Tibial artery (tissue), 4 donors: Measurements from ENCODE around the gene RPL10.

Experiments used
- DNase-seq, 2 donors: peaks; one replicate each; pipeline ENCODE4 v3.0.0-alpha.2; 2019
- H3K27ac ChIP-seq, 2 donors: fragments of 200-600 bp; sonication (generic) in 1 of 2; 1 replicate in 1 of 2; 2 replicates in 1 of 2; pipeline ENCODE4 v1.5.1; 2018 to 2019; ENCODE audit warnings: mild to moderate bottlenecking in 1 of 2
- H3K27me3 ChIP-seq, 2 donors: fragments of 200-600 bp; sonication (generic) in 1 of 2; one replicate each; pipeline versions ENCODE4 v1.5.1 to v1.6.0; 2016 to 2019
- H3K36me3 ChIP-seq, 3 donors: fragments of 200-600 bp; sonication (generic) in 2 of 3; one replicate each; pipeline ENCODE4 v1.5.1; 2016 to 2019; ENCODE audit warnings: mild to moderate bottlenecking in 2 of 3
- H3K4me1 ChIP-seq, 4 donors: fragments of 200-600 bp; sonication (generic) in 2 of 4; 1 replicate in 3 of 4; 2 replicates in 1 of 4; pipeline ENCODE4 v1.5.1; 2016 to 2019
- H3K4me3 ChIP-seq, 2 donors: fragments of 200-600 bp; sonication (generic) in 1 of 2; 1 replicate in 1 of 2; 2 replicates in 1 of 2; pipeline ENCODE4 v1.5.1; 2018 to 2019; ENCODE audit warnings: mild to moderate bottlenecking in 2 of 2
- H3K9me3 ChIP-seq, 3 donors: fragments of 200-600 bp; sonication (generic) in 1 of 3; one replicate each; pipeline ENCODE4 v1.5.1; 2016 to 2019
- CTCF ChIP-seq, 2 experiments: fragments of 200-600 bp in 1 of 2; fragments of 450-650 bp in 1 of 2; IDR thresholded peaks; one replicate each; pipeline ENCODE4 v1.5.1; 2017 to 2019; ENCODE audit warnings: antibody characterized with exemption in 2 of 2, mild to moderate bottlenecking in 1 of 2, moderate library complexity in 1 of 2
- intact Hi-C: fragments of 100-400 bp; cut with DNase I; formaldehyde crosslinking; loops from one replicate; pipeline ENCODE4 v1.15.0; 2023; ENCODE audit warnings: low total_unique reads

Gene RPL10

GRCh38 chrX:154441984-154442707 lies 44.0 kb downstream of the RPL10 start:
- DNase-seq = no peak
- no peaks in the 10 kb centered on the region for H3K9me3 ChIP-seq
- peaks cover 4 to 26% (median 17%) of the 10 kb centered on the region in 3 donors for H3K36me3 ChIP-seq
- intact Hi-C loops = no loop called here
- peaks cover 0 to 36% (median 25%) of the 10 kb centered on the region in 4 donors for H3K4me1 ChIP-seq
- no peak overlapping the region for H3K4me3 ChIP-seq
- no peak for TF ChIP-seq CTCF (IDR thresholded peaks at IDR 0.05)
- no peak overlapping the region for H3K27ac ChIP-seq
- H3K27me3 ChIP-seq = no peaks in the 10 kb centered on the region

- peak overlapping the region; percentile 64 to 69 for H3K4me3 ChIP-seq
- peak overlapping the region; percentile 83 to 91 for H3K27ac ChIP-seq
- H3K4me1 ChIP-seq = peaks cover 0 to 29% (median 18%) of the 10 kb centered on the region in 4 donors
- intact Hi-C loops = no loop called here
- no peak for TF ChIP-seq CTCF (IDR thresholded peaks at IDR 0.05)
- no peaks in the 10 kb centered on the region for H3K9me3 ChIP-seq
- H3K36me3 ChIP-seq = peaks cover 8 to 30% (median 18%) of the 10 kb centered on the region in 3 donors
- DNase-seq = no peak
- H3K27me3 ChIP-seq = no peaks in the 10 kb centered on the region
Measured at GRCh38 chrX:154443479-154443910, 45.3 kb downstream of the RPL10 start.

DNA sequence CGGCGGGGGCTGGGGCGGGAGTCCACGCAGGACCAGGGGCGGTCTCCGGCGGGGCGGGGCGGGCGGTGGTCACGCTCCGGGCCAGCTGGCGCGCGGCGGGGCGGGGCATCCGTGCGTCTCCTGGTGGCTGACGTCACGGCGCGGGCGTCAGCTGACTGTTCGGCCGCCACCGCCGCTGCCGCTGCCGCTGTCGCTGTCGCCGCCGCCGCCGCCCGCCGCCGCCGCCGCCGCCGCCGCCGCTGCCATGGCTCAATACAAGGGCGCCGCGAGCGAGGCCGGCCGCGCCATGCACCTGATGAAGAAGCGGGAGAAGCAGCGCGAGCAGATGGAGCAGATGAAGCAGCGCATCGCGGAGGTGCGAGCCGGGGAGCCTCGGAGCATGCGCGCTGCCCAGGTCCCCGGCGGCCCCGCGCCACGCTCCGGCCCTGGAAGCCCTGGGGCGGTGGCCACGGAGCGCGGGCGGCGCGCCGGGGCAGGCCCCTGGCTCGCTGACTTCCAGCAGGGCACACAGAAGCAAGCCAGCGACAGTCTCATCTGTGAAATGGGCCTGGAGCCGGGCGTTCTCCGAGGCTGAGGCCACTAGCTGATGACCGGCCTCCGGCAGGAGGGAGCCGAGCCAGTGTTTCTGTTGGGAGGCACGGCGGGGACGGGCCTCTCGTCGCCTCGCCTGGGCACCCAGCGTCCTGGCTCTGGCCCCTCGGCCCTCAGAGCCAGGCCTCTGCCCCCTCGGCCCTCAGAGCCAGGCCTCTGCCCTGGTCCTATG lies 46.0 kb downstream of the RPL10 start, which contains the start of gene FAM50A:
Gene FAM50A, plus strand, starts transcription at position 150 of the 763 bp plus-strand sequence. Its CDS starts 95 bp downstream, at position 245.
- H3K9me3 ChIP-seq = no peaks in the 10 kb centered on the region
- peak within 1 kb of the TSS; percentile 83 to 91 for H3K27ac ChIP-seq
- intact Hi-C loops = no loop called here
- peak within 1 kb of the TSS; percentile 64 to 69 for H3K4me3 ChIP-seq
- H3K4me1 ChIP-seq = peaks cover 0 to 22% (median 12%) of the 10 kb centered on the region in 4 donors
- DNase-seq = peak; percentile 71 to 90
- peaks cover 15 to 37% (median 24%) of the 10 kb centered on the region in 3 donors for H3K36me3 ChIP-seq
- no peak for TF ChIP-seq CTCF (IDR thresholded peaks at IDR 0.05)
- no peaks in the 10 kb centered on the region for H3K27me3 ChIP-seq

DNA sequence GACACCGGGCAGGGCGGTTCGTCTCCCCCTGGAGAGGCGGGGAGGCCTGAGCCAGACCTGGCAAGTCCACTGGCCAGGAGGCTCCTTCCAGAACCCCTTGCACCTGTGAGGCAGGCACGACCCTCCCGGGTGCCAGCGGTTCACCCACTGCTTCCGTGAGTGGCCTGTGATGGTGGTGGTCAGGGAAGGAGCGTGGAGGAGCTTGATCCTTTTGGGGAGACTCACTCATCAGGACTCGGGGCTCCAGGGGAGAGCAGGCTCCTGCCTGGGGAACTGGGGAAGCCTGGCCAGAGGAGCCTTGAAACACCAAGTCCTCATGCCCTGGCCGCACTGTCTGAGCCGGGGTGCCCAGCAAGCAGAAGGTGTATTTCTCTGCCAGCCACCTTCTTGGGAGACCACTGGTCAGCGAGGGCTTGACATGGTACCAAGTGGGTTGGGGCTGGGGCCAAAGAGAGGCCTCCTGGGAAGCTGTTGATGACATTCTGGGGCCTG lies 46.6 kb downstream of the RPL10 start:
- Histone ChIP-seq H3K9me3 (no peaks in the 10 kb centered on the region), H3K27me3 (no peaks in the 10 kb centered on the region), H3K4me3 (peak overlapping the region; percentile 64 to 69), H3K36me3 (peaks cover 16 to 43% (median 31%) of the 10 kb centered on the region in 3 donors), H3K4me1 (peaks cover 0 to 22% (median 11%) of the 10 kb centered on the region in 4 donors), H3K27ac (peak overlapping the region; percentile 83 to 91)
- no peak for TF ChIP-seq CTCF (IDR thresholded peaks at IDR 0.05)
- DNase-seq = no peak
- intact Hi-C loops = no loop called here

GRCh38 chrX:154445776-154446175 lies 47.6 kb downstream of the RPL10 start:
- intact Hi-C loops = no loop called here
- Histone ChIP-seq H3K4me3 (no peak overlapping the region), H3K4me1 (peaks cover 0 to 22% (median 11%) of the 10 kb centered on the region in 4 donors), H3K27me3 (no peaks in the 10 kb centered on the region), H3K9me3 (no peaks in the 10 kb centered on the region), H3K27ac (no peak overlapping the region), H3K36me3 (peaks cover 16 to 52% (median 36%) of the 10 kb centered on the region in 3 donors)
- no peak for TF ChIP-seq CTCF (IDR thresholded peaks at IDR 0.05)
- DNase-seq = no peak
